ENCODE data around the gene COG6.

The COG6 gene

GRCh38 chr13:39682310-39682709, 26.8 kb downstream of the COG6 start:
- DNase-seq (ENCODE audit: low read depth, low spot score) = no peak

DNA sequence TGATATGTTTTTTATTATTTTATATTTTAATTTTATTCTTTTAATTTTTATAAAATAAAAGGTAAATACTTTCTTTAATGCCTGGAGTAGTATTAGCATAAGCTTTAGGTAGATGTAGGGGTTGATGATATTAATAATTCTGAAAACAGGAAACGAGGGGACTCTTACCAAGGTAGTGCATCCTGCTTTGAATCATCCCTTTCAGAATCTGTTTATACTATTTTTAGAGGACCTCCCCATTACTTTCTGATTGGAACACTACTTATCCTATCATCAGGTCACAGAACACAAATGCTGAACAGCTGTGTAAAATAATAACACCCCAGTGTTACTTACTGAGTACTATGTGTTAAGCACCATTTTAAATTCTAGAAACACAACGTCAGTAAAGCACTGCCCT, 27.3 kb downstream of the COG6 start:
- no peak for DNase-seq (ENCODE audit: low read depth, low spot score)

DNA sequence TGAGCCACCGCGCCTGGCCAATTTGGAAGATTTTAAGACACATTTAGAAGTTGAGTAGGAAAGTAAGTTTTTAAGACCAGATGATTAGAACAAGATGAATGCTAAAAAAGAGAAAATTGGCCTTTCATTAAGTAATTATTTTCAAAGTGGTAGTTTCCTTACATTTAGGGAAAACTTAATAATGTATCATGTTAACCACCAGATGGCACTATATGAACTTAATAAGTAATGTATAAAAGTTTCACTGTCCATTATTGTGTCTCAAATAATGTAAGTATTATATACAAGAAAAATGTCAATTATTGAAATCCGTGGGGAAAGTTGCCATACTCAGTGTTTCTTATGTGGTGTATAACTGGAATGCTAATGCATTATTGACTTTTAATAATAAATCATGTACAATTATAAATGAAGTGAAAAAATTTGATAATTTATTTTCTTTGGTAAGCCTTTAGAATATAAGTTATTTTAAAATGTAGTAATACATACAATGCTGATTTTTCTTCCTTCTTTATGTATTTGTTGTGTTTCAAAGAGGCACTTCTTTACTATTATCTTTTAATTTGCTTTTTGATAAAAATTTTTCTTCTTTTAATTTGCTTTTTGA, 29.2 kb downstream of the COG6 start:
- no peak for DNase-seq (ENCODE audit: low read depth, low spot score)

- no peak for DNase-seq (ENCODE audit: low read depth, low spot score)
Measured at GRCh38 chr13:39685652-39686051, 30.2 kb downstream of the COG6 start.

GRCh38 chr13:39688278-39688677, 32.8 kb downstream of the COG6 start:
- DNase-seq (ENCODE audit: low read depth, low spot score) = no peak

GRCh38 chr13:39688699-39689405, 33.4 kb downstream of the COG6 start:
- no peak for DNase-seq (ENCODE audit: low read depth, low spot score)

DNA sequence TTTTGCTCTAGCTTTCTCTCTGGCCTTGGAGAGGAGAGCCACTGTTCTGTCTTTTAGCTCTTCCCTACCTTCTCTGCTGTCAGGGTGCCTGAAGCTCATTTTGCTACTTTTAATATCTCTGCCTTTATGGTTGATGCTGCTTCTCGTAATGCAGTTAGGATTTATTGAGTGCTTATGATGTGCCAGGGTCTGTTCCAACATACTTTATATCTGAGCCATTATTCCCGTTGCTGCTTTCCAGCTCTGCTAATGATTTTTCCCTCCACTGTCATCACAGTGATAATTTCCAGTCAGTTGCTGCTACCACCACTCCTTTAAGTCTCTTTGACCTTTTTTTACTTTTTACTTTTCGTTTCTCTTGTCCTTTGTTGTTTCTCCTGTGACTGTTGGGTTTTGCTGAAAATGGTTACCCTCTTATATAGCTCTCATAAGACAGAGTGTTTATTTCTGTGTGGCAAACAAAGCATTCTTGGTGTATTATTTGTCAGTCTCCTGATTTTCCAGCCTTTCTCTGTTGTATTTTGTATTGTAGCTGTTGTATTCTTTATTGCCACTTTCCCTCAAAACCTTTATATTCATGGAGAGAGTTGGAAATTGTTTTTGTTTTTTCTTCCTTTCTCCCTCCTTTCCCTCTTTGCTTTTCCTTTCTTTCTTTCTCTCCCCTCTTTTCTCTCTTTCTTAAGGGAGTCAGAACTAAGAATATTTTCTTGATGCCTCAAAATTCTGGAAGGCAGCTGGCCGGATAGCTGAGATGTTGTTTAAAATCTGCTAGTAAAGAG, 37.4 kb downstream of the COG6 start:
- DNase-seq (ENCODE audit: low read depth, low spot score) = no peak

- no peak for DNase-seq (ENCODE audit: low read depth, low spot score)
Measured at GRCh38 chr13:39699274-39699673, 43.8 kb downstream of the COG6 start.

DNA sequence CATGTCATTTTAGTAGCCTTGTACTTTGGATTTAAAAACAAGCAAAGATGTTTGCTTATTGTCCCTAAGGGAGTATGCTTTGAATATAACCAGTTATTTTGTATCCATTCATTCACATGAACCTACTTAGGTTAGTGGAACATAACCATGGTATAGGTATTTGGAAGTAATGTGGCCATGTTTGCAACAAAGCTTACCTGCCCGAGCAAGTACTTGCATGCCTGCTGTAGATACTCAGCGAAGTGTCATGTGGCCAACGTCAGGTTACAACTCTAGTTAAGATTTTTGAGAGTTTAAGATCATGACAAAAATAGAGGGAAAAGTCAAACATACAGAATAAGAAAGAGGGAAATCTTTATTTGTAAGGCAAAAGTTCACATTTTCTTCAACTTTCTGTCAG, 57.2 kb downstream of the COG6 start:
- no peak for DNase-seq (ENCODE audit: low read depth, low spot score)

- no peak for DNase-seq (ENCODE audit: low read depth, low spot score)
Measured at GRCh38 chr13:39729156-39729555, 73.7 kb downstream of the COG6 start.

GRCh38 chr13:39734952-39735351, 79.5 kb downstream of the COG6 start:
- DNase-seq (ENCODE audit: low read depth, low spot score) = no peak

DNA sequence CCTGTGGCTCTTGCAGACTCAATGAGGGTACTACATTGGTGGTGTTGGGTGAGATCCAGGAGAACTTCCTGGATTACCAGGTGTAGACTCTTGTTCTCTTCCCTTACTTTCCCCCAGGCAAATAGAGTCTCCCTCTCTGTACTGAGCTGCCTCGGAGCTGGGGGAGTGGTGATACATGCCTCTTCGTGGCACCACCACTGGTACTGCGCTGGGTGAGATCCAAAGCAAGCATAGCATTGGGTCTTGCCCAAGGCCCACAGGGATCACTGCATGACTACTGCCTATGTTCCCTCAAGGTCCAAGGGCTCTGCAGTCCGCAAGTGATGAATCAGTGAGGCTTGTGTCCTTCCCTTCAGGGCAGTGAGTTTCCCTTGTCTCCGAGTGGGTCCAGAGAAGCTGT, 81.6 kb downstream of the COG6 start:
- DNase-seq (ENCODE audit: low read depth, low spot score) = no peak

- no peak for DNase-seq (ENCODE audit: low read depth, low spot score)
Measured at GRCh38 chr13:39740761-39741160, 85.3 kb downstream of the COG6 start.

DNA sequence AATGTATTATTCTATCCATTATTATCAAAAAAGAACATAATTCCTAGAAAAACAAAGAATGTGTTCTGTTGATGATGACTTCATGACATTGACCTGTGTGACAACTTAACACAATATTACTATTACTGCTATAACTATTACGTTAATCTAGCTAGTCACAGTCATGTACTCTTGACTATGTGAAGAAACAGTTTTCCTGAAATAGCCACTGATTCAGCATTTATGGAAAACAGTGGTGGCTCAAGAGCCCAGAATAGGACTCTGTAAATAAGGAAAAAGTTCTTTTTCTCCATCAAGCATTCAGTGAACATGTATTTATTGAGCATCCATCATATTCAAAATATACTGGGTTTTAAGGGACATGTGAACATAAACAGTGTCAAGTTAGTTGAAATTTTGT, 93.5 kb downstream of the COG6 start:
- no peak for DNase-seq (ENCODE audit: low read depth, low spot score)

- DNase-seq (ENCODE audit: low read depth, low spot score) = no peak
Measured at GRCh38 chr13:39749528-39749927, 94.1 kb downstream of the COG6 start.

DNA sequence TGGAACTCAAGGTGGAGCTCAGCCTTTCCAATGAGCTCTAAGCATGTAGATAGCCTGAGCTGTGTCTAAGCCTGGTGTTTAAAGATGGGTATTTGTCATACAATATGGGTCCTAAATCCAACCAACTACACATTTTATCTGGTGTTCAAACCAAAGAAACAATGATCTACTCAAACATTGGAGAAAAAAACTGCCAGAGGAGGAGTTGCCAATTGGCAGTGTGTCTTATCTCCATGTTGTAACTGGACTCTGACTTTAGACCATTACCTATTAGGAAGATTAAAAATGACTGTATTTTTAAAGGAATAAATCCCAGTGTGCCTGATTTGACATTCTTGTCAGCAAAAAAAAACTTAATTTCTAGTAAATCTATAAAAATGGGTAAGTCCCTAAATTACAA, 96.3 kb downstream of the COG6 start:
- no peak for DNase-seq (ENCODE audit: low read depth, low spot score)

GRCh38 chr13:39760521-39760920, 105.1 kb downstream of the COG6 start:
- no peak for DNase-seq (ENCODE audit: low read depth, low spot score)

GRCh38 chr13:39765801-39766463, 110.5 kb downstream of the COG6 start:
- DNase-seq (ENCODE audit: low read depth, low spot score) = no peak

GRCh38 chr13:39766464-39767158, 111.1 kb downstream of the COG6 start:
- no peak for DNase-seq (ENCODE audit: low read depth, low spot score)

DNA sequence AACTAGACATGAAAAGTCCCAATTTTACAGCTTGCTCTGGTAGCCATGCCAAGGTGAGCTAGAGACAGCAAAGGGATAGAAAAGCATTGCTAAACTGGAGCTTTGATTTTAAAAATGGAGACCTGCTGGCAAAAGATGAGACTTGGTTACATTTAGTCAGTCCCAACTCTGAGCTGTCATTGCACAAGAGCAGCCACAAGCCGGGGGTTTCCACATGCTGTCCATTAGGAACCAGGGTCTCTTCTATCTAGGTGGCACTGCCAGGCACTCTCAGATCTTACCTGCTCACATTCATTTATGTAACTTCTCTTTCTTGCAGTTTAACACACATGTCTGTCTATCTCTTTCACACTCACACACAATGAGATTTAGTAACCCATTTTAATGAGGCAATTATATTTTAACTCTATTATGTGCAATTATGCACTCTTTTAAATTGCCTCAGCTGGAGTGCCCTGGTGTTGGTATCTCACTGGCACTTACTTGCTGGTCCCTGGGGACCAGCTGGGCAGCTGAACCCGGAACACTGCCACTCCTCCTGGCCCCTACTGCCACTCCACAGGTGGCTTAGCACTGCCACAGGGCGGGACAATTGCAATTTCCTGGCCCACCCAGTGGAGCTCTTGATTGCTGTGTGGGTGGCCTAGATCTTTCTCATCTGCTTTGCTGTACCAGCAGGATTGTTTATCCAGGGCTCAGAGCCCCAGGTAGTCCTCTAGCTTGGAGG, 112.5 kb downstream of the COG6 start:
- no peak for DNase-seq (ENCODE audit: low read depth, low spot score)

DNA sequence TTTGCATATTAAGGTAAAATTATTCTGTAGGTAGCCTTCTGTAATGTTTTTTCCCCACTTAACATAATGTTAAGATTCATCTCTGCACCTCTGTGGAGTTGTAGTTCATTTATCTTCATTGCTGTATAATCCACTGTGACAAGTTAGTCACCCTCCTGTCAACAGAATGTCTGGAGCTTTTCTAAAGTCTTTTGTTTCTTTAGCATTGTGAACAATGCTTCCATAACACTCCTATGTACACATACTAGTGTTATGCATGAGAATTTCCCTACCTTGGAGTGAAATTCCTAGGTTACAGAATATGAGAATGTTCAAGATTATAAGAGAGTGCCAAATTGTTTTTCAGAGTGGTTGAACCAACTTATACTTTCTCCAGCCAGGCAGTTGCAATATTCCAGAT, 113.5 kb downstream of the COG6 start:
- no peak for DNase-seq (ENCODE audit: low read depth, low spot score)

Measured in iPS DF 19.7 (cell line).